Tibial nerve (tissue), 4 donors: ENCODE measurements around the gene REPS1. TPM values are rescaled to one million over a fixed set of nuclear protein-coding genes. Genes with fewer than 3 reads are reported as not detected.

Experiments used
- DNase-seq, 2 donors: peaks; one replicate each; pipeline ENCODE4 v3.0.0-alpha.2; 2019; ENCODE audit warnings: low spot score in 2 of 2
- H3K27ac ChIP-seq, 4 donors: fragments of 200-600 bp; sonication (generic) in 3 of 4; one replicate each; pipeline ENCODE4 v1.5.1; 2017 to 2019; ENCODE audit warnings: mild to moderate bottlenecking in 1 of 4
- H3K27me3 ChIP-seq, 2 donors: fragments of 200-600 bp; sonication (generic) in 1 of 2; one replicate each; pipeline versions ENCODE4 v1.5.1 to v1.6.0; 2017 to 2019
- H3K36me3 ChIP-seq, 3 donors: fragments of 200-600 bp; sonication (generic); one replicate each; pipeline ENCODE4 v1.5.1; 2018 to 2019
- H3K4me1 ChIP-seq, 4 donors: fragments of 200-600 bp; sonication (generic) in 3 of 4; one replicate each; pipeline ENCODE4 v1.5.1; 2017 to 2019
- H3K4me3 ChIP-seq, 4 donors: fragments of 200-600 bp; sonication (generic) in 3 of 4; one replicate each; pipeline ENCODE4 v1.5.1; 2017 to 2019; ENCODE audit warnings: mild to moderate bottlenecking in 1 of 4, moderate library complexity in 1 of 4
- H3K9me3 ChIP-seq, 4 donors: fragments of 200-600 bp; sonication (generic) in 3 of 4; one replicate each; pipeline ENCODE4 v1.5.1; 2017 to 2019
- CTCF ChIP-seq, 5 experiments: fragments of 200-600 bp in 3 of 5; fragments of 450-650 bp in 2 of 5; sonication (generic) in 3 of 5; IDR thresholded peaks; one replicate each; pipeline ENCODE4 v1.5.1; 2016 to 2019; ENCODE audit warnings: antibody characterized with exemption in 5 of 5, mild to moderate bottlenecking in 3 of 5, moderate library complexity in 2 of 5
- EP300 ChIP-seq, 2 donors: sonication (generic); formaldehyde crosslinking; IDR thresholded peaks; one replicate each; pipeline ENCODE4 v1.6.1; 2017; ENCODE audit warnings: antibody characterized with exemption in 2 of 2, mild to moderate bottlenecking in 1 of 2
- POLR2A ChIP-seq, 2 donors: fragments of 450-650 bp; IDR thresholded peaks; one replicate each; pipeline ENCODE4 v1.6.1; 2017; ENCODE audit warnings: antibody characterized with exemption in 2 of 2, mild to moderate bottlenecking in 2 of 2, moderate library complexity in 2 of 2
- WGBS, 2 donors: methylation state at CpG; one replicate each; pipeline ENCODE4 v1.1.5; 2018; 5-methylcytosine and 5-hydroxymethylcytosine counted together
- total RNA-seq, 4 donors: library from RNA; depleted of rRNA; stranded (reverse); fragments of >200 nt; gene quantifications; one replicate each; pipeline ENCODE4 v1.1.0, GENCODE V29; 2016

Gene REPS1
- total RNA-seq, 4 donors from 2014 or later = 31.0 to 66.0 (median 50.6) TPM

DNA sequence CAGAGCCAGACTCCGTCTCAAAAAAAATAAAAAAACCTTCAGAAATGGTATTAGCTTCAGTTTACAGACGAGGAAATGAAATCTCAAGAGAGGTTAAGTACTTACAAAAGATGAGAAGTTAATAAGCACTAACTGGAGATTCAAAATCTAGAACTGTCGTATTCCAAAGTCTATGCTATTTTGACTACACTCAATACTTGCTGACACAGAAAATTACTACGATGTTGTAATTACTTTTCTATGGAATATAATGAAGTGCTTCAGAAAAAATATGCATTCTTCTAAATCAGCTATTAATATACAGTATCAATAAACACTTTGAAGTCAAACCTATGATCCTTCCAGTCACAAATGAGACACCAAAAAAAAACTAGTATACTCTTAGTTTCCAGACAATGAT, 12.2 kb downstream of the REPS1 start:
- Histone ChIP-seq H3K27ac (no peak overlapping the region), H3K4me3 (no peak overlapping the region), H3K27me3 (no peaks in the 10 kb centered on the region), H3K36me3 (no peaks in the 10 kb centered on the region), H3K4me1 (peaks cover 0 to 59% (median 23%) of the 10 kb centered on the region in 4 donors), H3K9me3 (no peaks in the 10 kb centered on the region)
- no peak for DNase-seq
- 65 to 71% methylated on average over 4 of the region's 4 CpGs for WGBS, 2 donors
- TF ChIP-seq CTCF (IDR thresholded peaks at IDR 0.05) (no peak), EP300 (IDR thresholded peaks at IDR 0.05) (no peak), POLR2A (IDR thresholded peaks at IDR 0.05) (no peak)

GRCh38 chr6:138973466-138974153, 14.4 kb downstream of the REPS1 start:
- DNase-seq = no peak
- H3K36me3 ChIP-seq = no peaks in the 10 kb centered on the region
- peaks cover 0 to 61% (median 31%) of the 10 kb centered on the region in 4 donors for H3K4me1 ChIP-seq
- no peaks in the 10 kb centered on the region for H3K9me3 ChIP-seq
- no peak overlapping the region for H3K4me3 ChIP-seq
- H3K27me3 ChIP-seq = no peaks in the 10 kb centered on the region
- WGBS, 2 donors = 34 to 54% methylated on average over 2 of the region's 2 CpGs
- H3K27ac ChIP-seq = peak overlapping the region in 1 of 4 donors; percentile 83
- no peak for TF ChIP-seq POLR2A (IDR thresholded peaks at IDR 0.05)
- no peak for TF ChIP-seq CTCF (IDR thresholded peaks at IDR 0.05)
- TF ChIP-seq EP300 (IDR thresholded peaks at IDR 0.05) = no peak

GRCh38 chr6:138972226-138972665, 15.8 kb downstream of the REPS1 start:
- Histone ChIP-seq H3K27ac (peak overlapping the region in 2 of 4 donors; percentile 66 to 83), H3K4me3 (no peak overlapping the region), H3K9me3 (no peaks in the 10 kb centered on the region), H3K4me1 (peaks cover 0 to 66% (median 31%) of the 10 kb centered on the region in 4 donors), H3K36me3 (no peaks in the 10 kb centered on the region), H3K27me3 (no peaks in the 10 kb centered on the region)
- WGBS, 2 donors = 81 to 84% methylated on average over 3 of the region's 3 CpGs
- no peak for TF ChIP-seq EP300 (IDR thresholded peaks at IDR 0.05)
- TF ChIP-seq CTCF (IDR thresholded peaks at IDR 0.05) = no peak
- no peak for TF ChIP-seq POLR2A (IDR thresholded peaks at IDR 0.05)
- DNase-seq = no peak

DNA sequence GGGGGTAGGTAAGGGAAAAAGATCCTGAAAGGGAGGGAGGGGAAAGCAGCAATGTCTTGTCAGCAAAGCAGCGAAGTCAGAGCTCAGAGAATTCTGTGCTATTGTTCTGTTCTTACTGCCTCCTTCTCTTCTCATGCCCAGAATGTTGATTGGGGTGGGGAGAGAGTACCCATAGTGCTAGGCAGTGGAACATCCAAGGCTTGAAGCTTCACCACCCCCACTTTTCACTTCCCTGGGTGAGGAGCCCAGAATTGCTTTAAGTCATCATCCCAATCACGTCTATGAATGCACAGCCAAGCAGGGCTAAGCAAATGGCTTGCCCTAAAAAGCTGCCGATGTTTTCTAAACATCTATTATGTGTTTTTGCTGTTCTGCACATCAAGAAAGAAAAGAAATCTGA, 16.5 kb downstream of the REPS1 start:
- no peak for TF ChIP-seq POLR2A (IDR thresholded peaks at IDR 0.05)
- TF ChIP-seq EP300 (IDR thresholded peaks at IDR 0.05) = no peak
- TF ChIP-seq CTCF (IDR thresholded peaks at IDR 0.05) = no peak
- Histone ChIP-seq H3K4me3 (no peak overlapping the region), H3K27ac (peak overlapping the region in 2 of 4 donors; percentile 66 to 83), H3K27me3 (no peaks in the 10 kb centered on the region), H3K4me1 (peaks cover 0 to 72% (median 31%) of the 10 kb centered on the region in 4 donors), H3K9me3 (no peaks in the 10 kb centered on the region), H3K36me3 (no peaks in the 10 kb centered on the region)
- 46 to 52% methylated on average over 3 of the region's 3 CpGs for WGBS, 2 donors
- no peak for DNase-seq

DNA sequence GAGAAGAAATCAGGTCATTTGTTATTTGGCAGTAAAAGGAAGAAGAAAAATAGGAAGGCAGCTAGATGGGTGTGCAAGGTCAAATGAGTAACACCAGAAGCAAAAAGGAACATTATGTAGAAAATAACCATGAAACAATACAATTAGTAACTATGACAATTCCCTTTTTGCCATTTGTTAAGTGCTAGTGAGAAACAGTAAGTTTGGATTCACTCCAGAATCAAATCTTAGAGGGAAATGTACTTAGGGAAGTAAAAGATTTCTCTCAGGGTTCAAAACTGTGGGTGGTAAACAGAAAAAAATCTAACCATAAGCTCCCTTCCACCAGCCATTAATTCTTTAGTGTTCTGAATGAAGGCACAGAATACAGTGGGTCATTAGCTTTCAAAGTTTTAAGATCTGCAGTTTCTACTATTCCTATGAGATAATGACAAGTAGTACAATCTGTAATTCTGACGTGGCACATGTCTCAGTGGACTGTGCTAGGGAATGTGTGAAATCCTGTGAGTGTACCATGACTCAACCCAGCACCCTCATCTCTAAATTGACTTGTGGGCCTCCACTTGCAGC, 17.1 kb downstream of the REPS1 start:
- H3K4me3 ChIP-seq = no peak overlapping the region
- H3K36me3 ChIP-seq = no peaks in the 10 kb centered on the region
- 10 to 12% methylated on average over 1 of the region's 1 CpG for WGBS, 2 donors
- TF ChIP-seq EP300 (IDR thresholded peaks at IDR 0.05) (no peak), POLR2A (IDR thresholded peaks at IDR 0.05) (no peak), CTCF (IDR thresholded peaks at IDR 0.05) (no peak)
- H3K4me1 ChIP-seq = peaks cover 0 to 77% (median 31%) of the 10 kb centered on the region in 4 donors
- H3K9me3 ChIP-seq = no peaks in the 10 kb centered on the region
- H3K27ac ChIP-seq = peak overlapping the region in 2 of 4 donors; percentile 66 to 83
- no peak for DNase-seq
- no peaks in the 10 kb centered on the region for H3K27me3 ChIP-seq
